ENCODE measurements around the gene ABLIM3. TPM values are rescaled to one million over a fixed set of nuclear protein-coding genes. Genes with fewer than 3 reads are reported as not detected.

ABLIM3 gene
- total RNA-seq, 1 experiment from 2014 or later = 14.3 TPM

GRCh38 chr5:149108651-149109280 lies 32.5 kb upstream of the ABLIM3 start:
- Histone ChIP-seq H3K9me2 (ENCODE audit: insufficient read depth) (no peaks in the 10 kb centered on the region), H3K36me3 (ENCODE audit: control insufficient read depth in 1 of 2, insufficient read depth in 2 of 2, low read length in 2 of 2) (no peaks in the 10 kb centered on the region), H3K27ac (ENCODE audit: low read depth, low read length) (no peak overlapping the region), H3K27me3 (ENCODE audit: insufficient read depth, low read length) (no peaks in the 10 kb centered on the region), H2AFZ (ENCODE audit: low read depth, low read length, poor library complexity, severe bottlenecking) (no peak overlapping the region), H3K79me2 (ENCODE audit: insufficient read depth, low read length) (no peaks in the 10 kb centered on the region), H3K4me3 (replicated peaks in 1 of 2; ENCODE audit: low read depth in 1 of 2, low read length in 2 of 2) (no peak overlapping the region), H3K4me1 (ENCODE audit: control insufficient read depth in 1 of 2, insufficient read depth in 2 of 2, low read length in 2 of 2) (peaks cover 5% of the 10 kb centered on the region in 2 experiments; a peak in 3 of 4 replicates), H3K9ac (ENCODE audit: low read length) (no peak overlapping the region), H4K20me1 (ENCODE audit: insufficient read depth) (no peaks in the 10 kb centered on the region), H3K9me3 (ENCODE audit: control insufficient read depth in 1 of 2, insufficient read depth in 1 of 2, low read depth in 1 of 2, low read length in 2 of 2) (no peaks in the 10 kb centered on the region), H3K4me2 (ENCODE audit: low read length) (no peak overlapping the region)
- intact Hi-C loops (cut with micrococcal nuclease) = no loop called here
- BruUV-seq (replicated peaks) = no TSS peak
- POLR2A ChIA-PET = no interaction called here
- ATAC-seq (no peak), DNase-seq (ENCODE audit: low read depth, low spot score) (no peak)
- RAD21 ChIA-PET (ENCODE audit: low non-redundant PET in 1 of 2, low total read pairs in 2 of 2, uncharacterized antibody in 2 of 2, unreplicated experiment in 2 of 2) = no interaction called here
- CTCF ChIA-PET = no interaction called here
- TF ChIP-seq CEBPB (IDR thresholded peaks at IDR 0.05; ENCODE audit: low read depth) (no peak), ELF1 (IDR thresholded peaks at IDR 0.05; ENCODE audit: borderline replicate concordance, low read depth) (no peak), JUND (IDR thresholded peaks at IDR 0.05) (no peak), TCF7L2 (IDR thresholded peaks at IDR 0.05; ENCODE audit: borderline replicate concordance, extremely low read depth, insufficient read depth, insufficient read length) (no peak), EZH2phosphoT487 (IDR thresholded peaks at IDR 0.05; ENCODE audit: borderline replicate concordance) (no peak)
- TF ChIP-seq, protein P1, sequence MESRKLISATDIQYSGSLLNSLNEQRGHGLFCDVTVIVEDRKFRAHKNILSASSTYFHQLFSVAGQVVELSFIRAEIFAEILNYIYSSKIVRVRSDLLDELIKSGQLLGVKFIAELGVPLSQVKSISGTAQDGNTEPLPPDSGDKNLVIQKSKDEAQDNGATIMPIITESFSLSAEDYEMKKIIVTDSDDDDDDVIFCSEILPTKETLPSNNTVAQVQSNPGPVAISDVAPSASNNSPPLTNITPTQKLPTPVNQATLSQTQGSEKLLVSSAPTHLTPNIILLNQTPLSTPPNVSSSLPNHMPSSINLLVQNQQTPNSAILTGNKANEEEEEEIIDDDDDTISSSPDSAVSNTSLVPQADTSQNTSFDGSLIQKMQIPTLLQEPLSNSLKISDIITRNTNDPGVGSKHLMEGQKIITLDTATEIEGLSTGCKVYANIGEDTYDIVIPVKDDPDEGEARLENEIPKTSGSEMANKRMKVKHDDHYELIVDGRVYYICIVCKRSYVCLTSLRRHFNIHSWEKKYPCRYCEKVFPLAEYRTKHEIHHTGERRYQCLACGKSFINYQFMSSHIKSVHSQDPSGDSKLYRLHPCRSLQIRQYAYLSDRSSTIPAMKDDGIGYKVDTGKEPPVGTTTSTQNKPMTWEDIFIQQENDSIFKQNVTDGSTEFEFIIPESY (IDR thresholded peaks at IDR 0.05; ENCODE audit: extremely low read depth, insufficient replicate concordance, low read length) = no peak

- DNase-seq (ENCODE audit: low read depth, low spot score) (no peak), ATAC-seq (no peak)
- no peaks in the 10 kb centered on the region for H3K27me3 ChIP-seq (ENCODE audit: insufficient read depth, low read length)
- H3K36me3 ChIP-seq (ENCODE audit: control insufficient read depth in 1 of 2, insufficient read depth in 2 of 2, low read length in 2 of 2) = no peaks in the 10 kb centered on the region
- CTCF ChIA-PET = interaction anchor here (1.0 kb wide), 1 partner anchor 379 kb away, joined by 5 read pairs; no protein-coding TSS in a partner anchor
- peaks cover 5 to 17% of the 10 kb centered on the region in 2 experiments; a peak in 3 of 4 replicates for H3K4me1 ChIP-seq (ENCODE audit: control insufficient read depth in 1 of 2, insufficient read depth in 2 of 2, low read length in 2 of 2)
- no peaks in the 10 kb centered on the region for H4K20me1 ChIP-seq (ENCODE audit: insufficient read depth)
- H3K27ac ChIP-seq (ENCODE audit: low read depth, low read length) = no peak overlapping the region
- H3K79me2 ChIP-seq (ENCODE audit: insufficient read depth, low read length) = no peaks in the 10 kb centered on the region
- H3K4me3 ChIP-seq (replicated peaks in 1 of 2; ENCODE audit: low read depth in 1 of 2, low read length in 2 of 2) = no peak overlapping the region
- H3K9me3 ChIP-seq (ENCODE audit: control insufficient read depth in 1 of 2, insufficient read depth in 1 of 2, low read depth in 1 of 2, low read length in 2 of 2) = no peaks in the 10 kb centered on the region
- BruUV-seq (replicated peaks) = no TSS peak
- RAD21 ChIA-PET (ENCODE audit: low non-redundant PET in 1 of 2, low total read pairs in 2 of 2, uncharacterized antibody in 2 of 2, unreplicated experiment in 2 of 2) = no interaction called here
- intact Hi-C loops (cut with micrococcal nuclease) = loop anchor here (5.0 to 10.0 kb wide), 2 partner anchors 106 to 668 kb away; no protein-coding TSS in a partner anchor
- POLR2A ChIA-PET = no interaction called here
- no peaks in the 10 kb centered on the region for H3K9me2 ChIP-seq (ENCODE audit: insufficient read depth)
- TF ChIP-seq CEBPB (IDR thresholded peaks at IDR 0.05; ENCODE audit: low read depth) (no peak), CTCF (IDR thresholded peaks at IDR 0.05 in 2 of 3, conservative IDR thresholded peaks at IDR 0.05 in 1 of 3; ENCODE audit: borderline replicate concordance in 1 of 3, insufficient read depth in 1 of 3, low read depth in 2 of 3, low read length in 2 of 3) (no peak), ZNF274 (IDR thresholded peaks at IDR 0.05; ENCODE audit: low read depth, low read length) (no peak), FOSL1 (IDR thresholded peaks at IDR 0.05; ENCODE audit: low read depth) (no peak), CBX3 (IDR thresholded peaks at IDR 0.05; ENCODE audit: low read depth) (no peak), EGR1 (IDR thresholded peaks at IDR 0.05; ENCODE audit: low read depth) (no peak)
- no peak overlapping the region for H3K4me2 ChIP-seq (ENCODE audit: low read length)
- no peak overlapping the region for H3K9ac ChIP-seq (ENCODE audit: low read length)
- no peak overlapping the region for H2AFZ ChIP-seq (ENCODE audit: low read depth, low read length, poor library complexity, severe bottlenecking)
These were observed 30.9 kb upstream of the ABLIM3 start for GRCh38 chr5:149110406-149110805.

Data from HCT116 (cell line).